Hematopoietic multipotent progenitor cell treated with erythropoietin and hydrocortisone succinate and interleukin-3 and kit ligand, for 8 days (in vitro differentiated cells): ENCODE results near the gene TMEM192.
"Not testable (repeated sequence)": the region's sequence is repeated elsewhere in the genome, so short reads cannot be mapped to it uniquely, and the experiment has no call there.

Experiments used
- DNase-seq: peaks from one replicate; pipeline ENCODE4 v3.0.0-alpha.2; 2015

The TMEM192 gene

GRCh38 chr4:165112368-165113121, at the start of gene TMEM192:
Gene TMEM192 (minus strand): TSS chr4:165112860. CDS start chr4:165112773, 87 bp downstream.
- peak; percentile 87 for DNase-seq

- no peak for DNase-seq
Measured at GRCh38 chr4:165158762-165159161, 46.1 kb upstream of the TMEM192 start.

DNA sequence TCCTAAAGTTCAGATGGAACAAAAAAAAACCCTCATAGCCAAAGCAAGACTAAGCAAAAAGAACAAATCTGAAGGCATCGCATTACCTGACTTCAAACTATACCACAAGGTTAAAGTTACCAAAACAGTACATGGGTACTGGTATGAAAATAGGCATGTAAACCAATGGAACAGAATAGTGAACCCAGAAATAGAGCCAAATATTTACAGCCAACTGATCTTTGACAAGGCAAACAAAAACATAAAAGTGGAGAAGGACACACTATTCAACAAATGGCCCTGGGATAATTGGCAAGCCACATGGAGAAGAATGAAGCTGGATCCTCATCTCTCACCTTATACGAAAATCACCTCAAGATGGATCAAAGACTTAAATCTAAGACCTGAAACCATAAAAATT, 44.2 kb upstream of the TMEM192 start:
- DNase-seq, result no peak

DNA sequence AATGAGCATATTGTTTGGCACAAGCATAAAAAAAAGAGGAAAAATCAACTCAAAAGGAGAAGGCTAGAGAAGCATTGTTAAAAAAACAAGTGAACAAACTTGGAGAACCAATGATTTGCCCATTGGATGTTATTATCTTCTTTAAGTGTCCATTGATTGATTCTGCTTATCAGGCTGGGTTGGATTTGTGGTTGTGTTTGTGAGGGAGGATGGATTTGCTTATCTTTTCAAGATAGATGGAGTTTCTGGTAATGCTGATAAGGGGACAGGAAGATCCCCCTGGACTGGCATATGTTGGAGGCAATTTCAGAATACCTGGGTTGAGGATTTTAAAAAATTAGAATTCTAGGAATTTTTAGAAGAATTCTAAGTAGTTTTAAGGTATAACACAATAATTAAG, 41.8 kb upstream of the TMEM192 start:
- no peak for DNase-seq

DNA sequence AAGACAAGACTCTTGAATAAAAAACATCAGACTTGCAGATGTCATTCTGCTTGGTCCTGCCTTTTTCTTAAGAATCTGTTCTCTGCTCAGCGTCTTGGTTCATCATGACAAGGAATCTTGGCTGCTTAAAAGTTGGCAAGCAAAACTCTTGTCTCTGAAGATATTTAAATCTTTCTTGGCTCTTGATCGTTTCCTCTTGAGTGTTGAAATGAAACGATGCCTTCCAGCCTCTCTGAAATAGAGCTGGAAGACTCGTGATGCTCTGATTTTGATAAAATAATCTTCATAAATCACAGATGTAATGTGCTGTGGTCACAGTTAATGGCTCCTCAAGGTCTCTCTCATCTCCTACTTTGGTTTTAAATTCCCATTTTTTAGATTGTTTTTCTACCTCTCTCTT, 39.9 kb upstream of the TMEM192 start:
- no peak for DNase-seq

- no peak for DNase-seq
Measured at GRCh38 chr4:165151734-165152133, 39.1 kb upstream of the TMEM192 start.

DNA sequence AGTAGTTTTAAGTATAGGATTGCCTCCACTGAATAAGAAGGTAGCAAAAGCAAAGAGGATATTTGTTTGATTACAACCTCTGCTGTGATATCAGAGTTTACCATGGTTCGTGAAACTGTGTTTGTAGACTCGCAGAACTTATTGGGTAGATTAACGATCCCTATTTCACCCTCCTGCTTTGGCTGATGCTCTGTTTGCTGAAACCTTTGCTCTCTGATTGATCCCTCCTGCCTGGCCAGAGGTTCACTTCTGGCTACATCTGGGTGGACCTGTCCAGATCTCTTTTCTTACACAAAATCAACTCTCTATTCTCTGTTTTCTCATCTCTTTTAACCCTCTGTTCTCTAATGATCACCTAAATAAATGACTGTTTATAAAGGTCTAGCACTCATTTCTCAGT, 37.9 kb upstream of the TMEM192 start:
- DNase-seq, result no peak

DNA sequence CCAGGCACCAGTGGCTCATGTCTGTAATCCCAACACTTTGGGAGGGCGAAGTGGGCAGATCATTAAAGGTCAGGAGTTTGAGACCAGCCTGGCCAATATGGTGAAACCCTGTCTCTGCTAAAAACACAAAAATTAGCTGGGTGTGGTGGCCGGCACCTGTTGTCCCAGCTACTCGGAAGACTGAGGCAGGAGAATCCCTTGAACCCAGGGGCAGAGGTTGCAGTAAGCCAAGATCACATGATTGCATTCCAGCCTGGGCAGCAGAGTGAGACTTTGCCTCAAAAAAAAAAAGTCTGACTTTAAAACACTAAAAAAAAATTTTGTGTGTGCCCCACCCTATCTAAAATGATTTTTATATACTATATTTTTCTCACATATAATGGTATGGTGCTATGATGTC, 26.2 kb upstream of the TMEM192 start:
- DNase-seq, result no peak

GRCh38 chr4:165137205-165137604, 24.5 kb upstream of the TMEM192 start:
- DNase-seq, result no peak

- no peak for DNase-seq
Measured at GRCh38 chr4:165136529-165136928, 23.9 kb upstream of the TMEM192 start.

- DNase-seq, result no peak
Measured at GRCh38 chr4:165133150-165133549, 20.5 kb upstream of the TMEM192 start.

DNA sequence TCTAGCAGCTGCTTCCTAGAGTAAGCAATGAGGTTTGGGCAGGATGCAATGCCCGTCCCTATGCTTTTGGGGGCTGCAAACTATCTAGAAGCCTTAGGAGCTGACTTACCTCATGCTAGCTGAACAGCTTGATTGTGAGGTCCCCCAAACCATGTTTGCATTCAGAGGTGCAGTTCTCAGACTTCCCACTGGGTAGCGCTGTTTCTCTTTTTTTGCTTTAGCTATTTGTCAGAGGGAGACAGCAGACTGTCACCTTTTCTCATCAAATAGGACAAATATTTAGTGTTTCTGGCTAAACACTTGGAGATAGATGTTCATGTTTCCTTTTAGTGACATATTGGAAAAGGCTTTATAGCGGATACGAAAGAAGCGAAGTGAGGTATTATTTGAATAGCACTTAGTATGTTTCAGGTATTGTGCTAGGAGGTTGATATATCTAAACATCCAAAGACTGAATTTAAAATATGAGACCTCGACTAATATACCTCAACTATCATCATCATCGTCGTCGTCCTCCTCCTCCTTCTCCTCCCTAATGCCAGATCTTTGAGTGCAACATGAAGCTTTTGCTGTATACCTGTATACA, 18.7 kb upstream of the TMEM192 start:
- DNase-seq, result peak; percentile 77

DNA sequence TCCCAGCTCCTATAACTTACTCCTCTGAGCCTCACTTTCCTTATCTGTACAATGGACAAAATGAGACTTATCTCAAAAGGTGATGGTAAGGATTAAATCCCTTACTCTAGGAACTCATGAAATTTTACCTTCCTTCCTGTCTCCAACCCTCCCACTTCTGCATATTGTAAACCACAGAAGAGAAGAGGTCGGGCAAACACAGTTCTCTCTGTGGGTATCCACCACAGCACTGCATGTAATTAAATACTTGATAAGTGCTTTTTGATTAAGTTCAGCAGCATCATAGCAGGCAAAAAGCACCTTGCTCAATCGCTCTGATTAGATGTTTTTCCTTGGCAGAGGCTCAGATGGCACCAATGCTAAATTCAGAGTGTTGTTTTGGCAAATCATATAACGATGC, 17.3 kb upstream of the TMEM192 start:
- DNase-seq, result no peak

DNA sequence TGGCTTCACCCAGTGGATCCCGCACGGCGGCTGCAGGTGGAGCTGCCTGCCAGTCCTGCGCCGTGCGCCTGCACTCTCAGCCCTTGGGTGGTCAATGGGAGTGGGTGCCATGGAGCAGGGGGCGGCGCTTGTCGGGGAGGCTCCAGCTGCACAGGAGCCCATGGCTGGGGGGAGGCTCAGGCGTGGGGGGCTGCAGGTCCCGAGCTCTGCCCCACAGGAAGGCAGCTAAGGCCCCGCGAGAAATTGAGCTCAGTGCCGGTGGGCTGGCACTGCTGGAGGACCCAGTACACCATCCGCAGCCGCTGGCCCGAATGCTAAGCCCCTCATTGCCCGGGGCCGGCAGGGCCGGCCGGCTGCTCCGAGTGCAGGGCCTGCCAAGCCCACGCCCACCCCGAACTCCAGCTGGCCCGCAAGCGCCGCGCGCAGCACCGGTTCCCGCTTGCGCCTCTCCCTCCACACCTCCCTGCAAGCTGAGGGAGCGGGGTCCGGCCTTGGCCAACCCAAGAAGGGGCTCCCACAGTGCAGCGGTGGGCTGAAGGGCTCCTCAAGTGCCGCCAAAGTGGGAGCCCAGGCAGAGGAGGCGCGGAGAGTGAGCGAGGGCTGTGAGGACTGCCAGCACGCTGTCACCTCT, 13.3 kb upstream of the TMEM192 start:
- DNase-seq, result not testable (repeated sequence)

- DNase-seq, result no peak
Measured at GRCh38 chr4:165124488-165124887, 11.8 kb upstream of the TMEM192 start.

- no peak for DNase-seq
Measured at GRCh38 chr4:165118256-165118909, 5.7 kb upstream of the TMEM192 start.

DNA sequence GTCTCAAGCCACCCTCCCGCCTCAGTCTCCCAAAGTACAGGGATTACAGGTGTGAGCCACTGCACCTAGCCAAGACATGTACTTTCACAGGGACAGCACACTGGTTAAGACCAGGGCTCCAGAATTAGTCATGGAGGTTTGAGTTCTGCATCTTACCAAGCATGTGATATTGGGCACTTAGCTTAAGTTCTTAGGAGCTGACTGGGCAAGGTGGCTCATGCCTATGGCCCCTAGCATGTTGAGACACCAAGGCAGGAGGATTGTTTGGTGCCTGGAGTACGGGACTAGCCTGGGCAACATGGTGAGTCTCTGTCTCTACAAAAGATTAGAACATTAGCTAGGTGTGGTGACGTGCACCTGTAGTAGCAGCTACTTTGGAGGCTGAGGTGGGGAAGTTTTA, 2.6 kb upstream of the TMEM192 start:
- no peak for DNase-seq

GRCh38 chr4:165111906-165112367, 723 bp downstream of the TMEM192 start:
- DNase-seq, result no peak

- no peak for DNase-seq
Measured at GRCh38 chr4:165106518-165106917, 6.1 kb downstream of the TMEM192 start.

- DNase-seq, result no peak
Measured at GRCh38 chr4:165101641-165102040, 11.0 kb downstream of the TMEM192 start.

DNA sequence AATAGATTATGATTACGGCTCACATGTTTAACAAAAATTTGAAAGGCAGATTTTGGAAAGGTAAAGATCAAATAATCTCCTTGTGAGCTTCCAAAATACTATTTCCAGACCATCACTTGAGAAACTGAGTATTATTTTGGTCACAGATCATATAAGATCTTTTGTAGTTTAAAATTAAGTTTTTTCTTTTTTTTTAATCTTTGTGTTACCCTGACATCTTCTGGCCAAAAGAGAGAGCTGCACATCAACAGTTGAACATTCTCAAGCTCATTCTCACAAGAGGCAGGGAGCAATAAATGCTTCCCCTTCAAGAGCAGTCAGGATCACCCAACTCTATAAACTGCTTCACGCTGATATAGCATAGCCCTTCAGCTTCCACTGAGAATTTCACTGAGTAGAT, 15.9 kb downstream of the TMEM192 start:
- peak; percentile 6 for DNase-seq

GRCh38 chr4:165095291-165095690, 17.4 kb downstream of the TMEM192 start:
- no peak for DNase-seq

GRCh38 chr4:165094873-165095272, 17.8 kb downstream of the TMEM192 start:
- DNase-seq, result no peak

DNA sequence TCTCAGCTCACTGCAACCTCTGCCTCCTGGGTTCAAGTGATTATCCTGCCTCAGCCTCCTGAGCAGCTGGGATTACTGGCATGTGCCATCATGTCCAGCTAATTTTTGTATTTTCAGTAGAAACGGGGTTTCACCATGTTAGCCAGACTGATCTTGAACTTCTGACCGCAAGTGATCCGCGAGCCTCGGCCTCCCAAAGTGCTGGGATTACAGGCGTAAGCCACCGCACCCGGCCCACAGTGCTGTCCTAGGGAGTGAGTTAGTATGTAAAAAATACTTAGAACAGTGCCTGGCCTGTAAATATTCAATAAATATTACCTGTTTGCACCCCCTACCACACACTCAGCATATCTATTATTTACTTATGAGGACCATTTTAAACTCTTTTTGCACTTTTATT, 20.5 kb downstream of the TMEM192 start:
- DNase-seq, result not testable (repeated sequence)
